GM19395 (cell line): Measurements from ENCODE around the gene EXOC3.

ENCODE experiments used
- ATAC-seq: cut with Tn5 transposase; IDR thresholded peaks from one replicate; pipeline ENCODE4 v1.9.1; 2021; ENCODE audit warnings: mild to moderate bottlenecking, moderate library complexity; ENCODE audit not compliant: unreplicated experiment

EXOC3 gene

GRCh38 chr5:424301-425110, 18.5 kb upstream of the EXOC3 start:
- ATAC-seq, result peak; percentile 96

GRCh38 chr5:425714-426113, 17.3 kb upstream of the EXOC3 start:
- no peak for ATAC-seq

GRCh38 chr5:426392-426976, 16.5 kb upstream of the EXOC3 start:
- no peak for ATAC-seq

GRCh38 chr5:427415-428087, 15.4 kb upstream of the EXOC3 start:
- ATAC-seq, result no peak

- no peak for ATAC-seq
These were observed 14.8 kb upstream of the EXOC3 start for GRCh38 chr5:428219-428618.

- ATAC-seq, result no peak
These were observed 14.1 kb upstream of the EXOC3 start for GRCh38 chr5:428754-429452.

- ATAC-seq, result no peak
These were observed 13.4 kb upstream of the EXOC3 start for GRCh38 chr5:429453-430188.

- no peak for ATAC-seq
These were observed 12.6 kb upstream of the EXOC3 start for GRCh38 chr5:430214-430925.

- ATAC-seq, result peak; percentile 62
These were observed 11.8 kb upstream of the EXOC3 start for GRCh38 chr5:431001-431710.

- no peak for ATAC-seq
These were observed 11.3 kb upstream of the EXOC3 start for GRCh38 chr5:431711-432050.

- ATAC-seq, result no peak
These were observed 10.6 kb upstream of the EXOC3 start for GRCh38 chr5:432201-432927.

GRCh38 chr5:432928-433791, 9.8 kb upstream of the EXOC3 start:
- no peak for ATAC-seq

- ATAC-seq, result no peak
These were observed 9.1 kb upstream of the EXOC3 start for GRCh38 chr5:433836-434235.

- ATAC-seq, result no peak
These were observed 8.4 kb upstream of the EXOC3 start for GRCh38 chr5:434443-435146.

GRCh38 chr5:435156-435790, 7.7 kb upstream of the EXOC3 start:
- no peak for ATAC-seq

GRCh38 chr5:435961-436640, 6.9 kb upstream of the EXOC3 start:
- no peak for ATAC-seq

GRCh38 chr5:436641-436975, 6.4 kb upstream of the EXOC3 start:
- ATAC-seq, result no peak
